ENCODE results near the gene CHI3L1. TPM values are rescaled to one million over a fixed set of nuclear protein-coding genes. Genes with fewer than 3 reads are reported as not detected.

CHI3L1 gene
- total RNA-seq, 1 donor from 2014 or later, result 85.1 TPM

GRCh38 chr1:203217139-203217655 is 30.7 kb upstream of the CHI3L1 start:
- no peaks in the 10 kb centered on the region for H3K36me3 ChIP-seq
- no peaks in the 10 kb centered on the region for H3K9me3 ChIP-seq
- no peak overlapping the region for H3K4me3 ChIP-seq
- intact Hi-C loops (cut with DNase I), result loop anchor here (5.0 kb wide), 2 partner anchors 95 to 180 kb away; no protein-coding TSS in a partner anchor
- ATAC-seq (peak; percentile 5), DNase-seq (no peak)
- H3K4me1 ChIP-seq, result peaks cover 9% of the 10 kb centered on the region
- TF ChIP-seq, protein P1, sequence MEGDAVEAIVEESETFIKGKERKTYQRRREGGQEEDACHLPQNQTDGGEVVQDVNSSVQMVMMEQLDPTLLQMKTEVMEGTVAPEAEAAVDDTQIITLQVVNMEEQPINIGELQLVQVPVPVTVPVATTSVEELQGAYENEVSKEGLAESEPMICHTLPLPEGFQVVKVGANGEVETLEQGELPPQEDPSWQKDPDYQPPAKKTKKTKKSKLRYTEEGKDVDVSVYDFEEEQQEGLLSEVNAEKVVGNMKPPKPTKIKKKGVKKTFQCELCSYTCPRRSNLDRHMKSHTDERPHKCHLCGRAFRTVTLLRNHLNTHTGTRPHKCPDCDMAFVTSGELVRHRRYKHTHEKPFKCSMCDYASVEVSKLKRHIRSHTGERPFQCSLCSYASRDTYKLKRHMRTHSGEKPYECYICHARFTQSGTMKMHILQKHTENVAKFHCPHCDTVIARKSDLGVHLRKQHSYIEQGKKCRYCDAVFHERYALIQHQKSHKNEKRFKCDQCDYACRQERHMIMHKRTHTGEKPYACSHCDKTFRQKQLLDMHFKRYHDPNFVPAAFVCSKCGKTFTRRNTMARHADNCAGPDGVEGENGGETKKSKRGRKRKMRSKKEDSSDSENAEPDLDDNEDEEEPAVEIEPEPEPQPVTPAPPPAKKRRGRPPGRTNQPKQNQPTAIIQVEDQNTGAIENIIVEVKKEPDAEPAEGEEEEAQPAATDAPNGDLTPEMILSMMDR (IDR thresholded peaks at IDR 0.05), result no peak
- H3K27me3 ChIP-seq, result no peaks in the 10 kb centered on the region
- H3K27ac ChIP-seq, result no peak overlapping the region

DNA sequence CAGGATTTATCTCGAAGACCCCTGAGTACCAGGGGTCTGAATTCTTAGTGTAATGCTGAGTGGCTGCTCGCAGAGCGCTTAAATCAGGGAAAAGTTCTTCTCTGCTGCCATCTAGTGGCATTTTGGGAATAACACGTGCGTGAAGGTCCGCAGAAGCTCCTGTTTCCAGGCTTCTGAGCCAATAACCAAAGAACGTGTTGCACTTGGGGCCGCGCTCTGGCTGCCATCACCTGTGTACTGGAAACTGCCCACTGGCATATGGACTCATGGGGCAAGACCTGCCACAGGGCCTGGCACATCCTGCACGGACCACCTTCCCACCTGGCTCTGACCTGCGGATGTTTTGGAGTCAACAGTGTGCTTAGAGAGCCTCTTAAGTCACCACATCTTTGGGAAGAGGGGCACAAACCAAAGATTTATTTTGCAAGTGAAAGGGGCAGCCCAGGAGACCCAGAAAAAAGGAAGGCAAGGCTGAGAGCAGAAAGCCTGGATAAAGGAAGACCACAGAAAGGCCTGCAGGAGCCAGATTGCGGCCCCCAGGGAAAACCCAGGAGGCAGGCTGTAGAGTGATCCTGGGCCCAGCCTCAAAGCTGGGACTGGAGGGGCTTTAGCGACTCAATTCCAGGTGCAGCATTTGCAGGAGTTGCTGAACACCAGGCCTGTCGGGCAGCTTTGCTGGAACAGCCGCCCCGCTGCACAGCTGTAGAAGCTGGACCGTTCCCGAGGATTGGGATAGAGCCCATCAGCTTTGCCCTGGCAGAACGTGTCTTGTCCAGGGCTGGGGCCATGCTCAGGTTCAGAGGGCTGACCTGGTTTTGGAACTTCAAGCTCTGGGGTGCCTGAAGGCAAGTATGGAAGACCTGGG is 30.0 kb upstream of the CHI3L1 start:
- Histone ChIP-seq H3K36me3 (no peaks in the 10 kb centered on the region), H3K9me3 (no peaks in the 10 kb centered on the region), H3K4me3 (no peak overlapping the region), H3K27me3 (no peaks in the 10 kb centered on the region), H3K4me1 (peaks cover 9% of the 10 kb centered on the region), H3K27ac (no peak overlapping the region)
- peak; percentile 74 for ATAC-seq
- TF ChIP-seq, protein P1 (IDR thresholded peaks at IDR 0.05), result peak; percentile 82
- DNase-seq, result no peak
- intact Hi-C loops (cut with DNase I), result loop anchor here (5.0 kb wide), 2 partner anchors 94 to 179 kb away; no protein-coding TSS in a partner anchor

DNA sequence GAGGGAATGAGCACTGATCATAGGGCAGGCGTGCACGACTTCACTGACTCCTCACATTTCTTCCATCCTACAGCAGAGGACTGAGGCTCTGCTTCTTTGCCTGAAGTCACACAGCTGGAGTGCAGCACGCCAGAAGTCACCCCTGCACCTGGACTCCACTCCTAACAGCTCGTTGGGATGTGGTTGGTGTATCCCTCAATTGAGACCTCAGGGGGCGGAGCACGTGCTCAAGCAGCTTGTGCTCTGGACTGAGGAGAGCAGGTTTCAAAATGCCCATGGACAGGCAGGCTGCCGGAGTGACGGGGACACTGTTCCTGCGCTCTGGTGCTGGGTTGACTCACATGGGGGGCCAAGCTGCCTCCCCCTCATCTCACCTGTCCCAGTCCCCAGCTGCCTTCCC is 29.1 kb upstream of the CHI3L1 start:
- no peaks in the 10 kb centered on the region for H3K27me3 ChIP-seq
- intact Hi-C loops (cut with DNase I), result loop anchor here (5.0 kb wide), 2 partner anchors 93 to 178 kb away; no protein-coding TSS in a partner anchor
- no peaks in the 10 kb centered on the region for H3K36me3 ChIP-seq
- no peak overlapping the region for H3K4me3 ChIP-seq
- no peaks in the 10 kb centered on the region for H3K9me3 ChIP-seq
- DNase-seq (no peak), ATAC-seq (peak; percentile 10)
- H3K27ac ChIP-seq, result no peak overlapping the region
- TF ChIP-seq, protein P1 (IDR thresholded peaks at IDR 0.05), result no peak
- peaks cover 9% of the 10 kb centered on the region for H3K4me1 ChIP-seq

GRCh38 chr1:203214871-203215270 is 28.4 kb upstream of the CHI3L1 start:
- intact Hi-C loops (cut with DNase I), result loop anchor here (5.0 kb wide), 2 partner anchors 93 to 178 kb away; no protein-coding TSS in a partner anchor
- Histone ChIP-seq H3K4me1 (peaks cover 9% of the 10 kb centered on the region), H3K27me3 (no peaks in the 10 kb centered on the region), H3K27ac (no peak overlapping the region), H3K9me3 (no peaks in the 10 kb centered on the region), H3K4me3 (no peak overlapping the region), H3K36me3 (no peaks in the 10 kb centered on the region)
- TF ChIP-seq, protein P1 (IDR thresholded peaks at IDR 0.05), result no peak
- DNase-seq (no peak), ATAC-seq (peak; percentile 32)

GRCh38 chr1:203213126-203213525 is 26.6 kb upstream of the CHI3L1 start:
- Histone ChIP-seq H3K36me3 (no peaks in the 10 kb centered on the region), H3K9me3 (no peaks in the 10 kb centered on the region), H3K4me3 (no peak overlapping the region), H3K27me3 (no peaks in the 10 kb centered on the region), H3K4me1 (peaks cover 9% of the 10 kb centered on the region), H3K27ac (no peak overlapping the region)
- intact Hi-C loops (cut with DNase I), result no loop called here
- ATAC-seq (no peak), DNase-seq (no peak)
- TF ChIP-seq, protein P1 (IDR thresholded peaks at IDR 0.05), result no peak

Data from upper lobe of right lung (tissue), 1 donor.